Measurements from ENCODE around the gene PPFIBP2.

Gene PPFIBP2

GRCh38 chr11:7525424-7525823 is 11.6 kb downstream of the PPFIBP2 start:
- DNase-seq (ENCODE audit: low spot score), result no peak

- no peak for DNase-seq (ENCODE audit: low spot score)
These were observed 13.2 kb downstream of the PPFIBP2 start for GRCh38 chr11:7527029-7527428.

GRCh38 chr11:7528514-7529049 is 14.8 kb downstream of the PPFIBP2 start:
- DNase-seq (ENCODE audit: low spot score), result no peak

GRCh38 chr11:7530013-7530640 is 16.3 kb downstream of the PPFIBP2 start:
- DNase-seq (ENCODE audit: low spot score), result no peak

GRCh38 chr11:7531011-7531410 is 17.2 kb downstream of the PPFIBP2 start:
- no peak for DNase-seq (ENCODE audit: low spot score)

GRCh38 chr11:7532405-7533145 is 18.8 kb downstream of the PPFIBP2 start:
- DNase-seq (ENCODE audit: low spot score), result no peak

GRCh38 chr11:7533199-7534041 is 19.6 kb downstream of the PPFIBP2 start:
- no peak for DNase-seq (ENCODE audit: low spot score)

GRCh38 chr11:7534042-7534378 is 20.2 kb downstream of the PPFIBP2 start:
- DNase-seq (ENCODE audit: low spot score), result no peak

GRCh38 chr11:7536100-7536499 is 22.3 kb downstream of the PPFIBP2 start:
- no peak for DNase-seq (ENCODE audit: low spot score)

- no peak for DNase-seq (ENCODE audit: low spot score)
These were observed 23.5 kb downstream of the PPFIBP2 start for GRCh38 chr11:7537265-7537664.

- DNase-seq (ENCODE audit: low spot score), result peak; percentile 85
These were observed 24.2 kb downstream of the PPFIBP2 start for GRCh38 chr11:7538031-7538430.

- peak; percentile 77 for DNase-seq (ENCODE audit: low spot score)
These were observed 25.0 kb downstream of the PPFIBP2 start for GRCh38 chr11:7538466-7539454.

GRCh38 chr11:7540830-7541555 is 27.2 kb downstream of the PPFIBP2 start:
- DNase-seq (ENCODE audit: low spot score), result no peak

GRCh38 chr11:7543302-7543701 is 29.5 kb downstream of the PPFIBP2 start:
- DNase-seq (ENCODE audit: low spot score), result no peak

GRCh38 chr11:7544021-7544420 is 30.2 kb downstream of the PPFIBP2 start:
- no peak for DNase-seq (ENCODE audit: low spot score)

- no peak for DNase-seq (ENCODE audit: low spot score)
These were observed 31.8 kb downstream of the PPFIBP2 start for GRCh38 chr11:7545611-7546010.

GRCh38 chr11:7546324-7546791 is 32.6 kb downstream of the PPFIBP2 start:
- DNase-seq (ENCODE audit: low spot score), result no peak

- no peak for DNase-seq (ENCODE audit: low spot score)
These were observed 33.9 kb downstream of the PPFIBP2 start for GRCh38 chr11:7547687-7548086.

- no peak for DNase-seq (ENCODE audit: low spot score)
These were observed 35.0 kb downstream of the PPFIBP2 start for GRCh38 chr11:7548659-7549274.

- no peak for DNase-seq (ENCODE audit: low spot score)
These were observed 35.9 kb downstream of the PPFIBP2 start for GRCh38 chr11:7549681-7550080.
